ENCODE results near the gene DOCK1.
"Not testable (repeated sequence)": the region's sequence is repeated elsewhere in the genome, so short reads cannot be mapped to it uniquely, and the experiment has no call there.

DOCK1 gene

GRCh38 chr10:126903656-126904360 lies 1.4 kb upstream of the DOCK1 start:
- no peak for DNase-seq

DNA sequence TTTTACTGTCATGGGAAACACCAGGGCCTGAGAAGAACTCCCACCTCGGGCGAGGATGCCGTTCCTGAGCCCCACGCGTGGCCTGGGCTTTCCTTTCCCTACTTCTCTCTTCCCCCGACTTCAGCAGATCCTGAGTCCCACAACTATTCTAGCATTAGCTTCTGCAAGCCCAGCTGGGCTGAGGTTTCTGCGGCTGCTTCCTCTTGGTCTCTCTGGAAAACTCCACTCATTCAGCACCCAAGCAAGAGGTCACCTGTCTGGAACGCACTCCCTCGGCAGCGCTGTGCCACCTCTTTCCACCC lies 761 bp upstream of the DOCK1 start:
- DNase-seq, result no peak

DNA sequence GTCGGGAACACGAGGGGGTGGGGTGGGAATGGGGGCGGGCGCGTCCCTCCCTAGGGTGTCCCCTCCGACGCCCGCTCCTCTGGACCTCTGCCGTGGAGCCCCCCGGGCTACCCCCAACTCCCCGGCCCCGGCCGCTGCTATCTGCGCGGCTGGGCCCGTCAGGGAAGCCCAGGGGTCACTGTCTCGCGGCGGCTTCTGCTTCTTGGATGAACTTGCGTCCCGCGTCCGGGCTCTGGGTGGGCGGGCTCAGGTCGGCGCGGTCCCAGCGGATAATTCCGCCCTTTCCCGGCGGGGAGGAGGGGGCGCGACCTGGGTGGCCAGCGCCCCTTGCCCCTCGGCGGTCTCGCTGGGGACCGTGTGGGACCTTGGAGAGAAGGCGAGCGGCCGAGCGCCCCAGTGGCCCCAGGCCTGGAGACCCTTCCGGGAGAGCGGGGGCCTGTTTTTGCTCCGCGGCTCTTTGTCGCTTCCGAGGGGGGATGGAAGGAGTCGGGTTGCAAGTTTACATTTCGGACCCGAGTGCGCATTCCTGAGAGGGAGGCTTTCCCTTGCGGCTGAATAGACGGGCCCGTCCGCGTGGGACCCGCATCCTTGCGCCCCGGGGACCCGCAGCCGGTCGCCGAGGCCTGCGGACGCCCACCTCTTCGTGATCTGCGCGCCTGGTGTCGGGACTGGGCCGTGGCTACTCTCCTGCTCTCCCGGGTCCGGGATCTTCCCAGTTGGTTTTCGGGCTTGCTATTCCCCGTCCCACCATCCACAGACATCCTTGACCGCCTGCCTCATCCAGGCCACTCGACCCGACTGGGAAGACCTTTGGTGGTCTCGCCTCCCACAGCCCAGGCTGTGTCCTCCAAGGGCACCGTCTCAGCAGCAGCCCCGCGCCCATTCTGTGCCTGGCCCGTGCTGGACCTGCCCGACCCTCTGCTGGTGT lies 812 bp downstream of the DOCK1 start:
- DNase-seq, result no peak

GRCh38 chr10:126906704-126907422 lies 1.6 kb downstream of the DOCK1 start:
- no peak for DNase-seq

DNA sequence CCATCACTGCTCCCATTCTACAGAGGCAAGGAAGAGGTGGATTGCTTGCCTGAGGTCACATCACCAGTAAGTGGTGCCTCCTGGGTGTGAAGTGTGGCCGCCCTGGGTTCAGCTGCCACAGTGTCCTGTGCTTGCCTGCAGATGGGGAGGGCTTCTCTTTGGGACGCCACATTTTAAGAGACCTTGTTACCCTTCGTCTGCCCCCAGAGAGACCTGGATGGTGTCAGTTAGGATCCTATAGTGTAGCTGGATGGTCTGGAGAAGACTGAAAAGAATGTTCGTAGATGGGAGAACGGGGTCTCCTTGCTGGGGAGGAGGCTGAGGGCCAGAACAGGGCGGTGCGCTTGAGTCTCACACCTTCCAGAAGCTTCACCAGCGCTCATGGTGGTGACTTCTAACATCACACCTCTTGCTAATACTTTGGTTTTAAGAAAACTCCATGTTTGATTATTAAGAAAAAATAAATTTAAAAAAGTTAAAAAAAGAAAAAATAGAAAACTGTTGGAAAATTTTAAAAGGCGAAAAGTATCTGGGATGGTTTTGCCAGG lies 2.3 kb downstream of the DOCK1 start:
- DNase-seq, result no peak

- no peak for DNase-seq
Observed at GRCh38 chr10:126908225-126908624, 3.0 kb downstream of the DOCK1 start.

GRCh38 chr10:126908729-126909128 lies 3.5 kb downstream of the DOCK1 start:
- DNase-seq, result no peak

DNA sequence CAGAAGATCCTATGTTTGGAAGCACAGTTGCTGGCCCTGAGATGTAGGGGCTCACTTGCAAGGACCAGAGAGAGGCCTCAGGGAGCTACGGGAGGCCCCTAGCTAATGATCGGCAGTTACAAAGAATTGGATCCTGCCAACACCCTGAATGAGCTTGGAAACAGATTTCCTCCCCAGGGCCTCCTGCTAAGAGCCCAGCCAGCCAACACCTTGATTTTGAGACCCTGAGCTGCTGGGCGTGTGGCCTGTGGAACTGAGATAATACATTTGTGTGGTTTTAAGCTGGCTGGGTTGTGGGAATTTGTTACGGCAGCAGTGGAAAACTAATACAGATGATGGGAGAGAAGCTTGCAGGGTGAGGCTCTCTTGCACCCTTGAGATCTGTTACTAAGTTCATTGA lies 3.9 kb downstream of the DOCK1 start:
- no peak for DNase-seq

DNA sequence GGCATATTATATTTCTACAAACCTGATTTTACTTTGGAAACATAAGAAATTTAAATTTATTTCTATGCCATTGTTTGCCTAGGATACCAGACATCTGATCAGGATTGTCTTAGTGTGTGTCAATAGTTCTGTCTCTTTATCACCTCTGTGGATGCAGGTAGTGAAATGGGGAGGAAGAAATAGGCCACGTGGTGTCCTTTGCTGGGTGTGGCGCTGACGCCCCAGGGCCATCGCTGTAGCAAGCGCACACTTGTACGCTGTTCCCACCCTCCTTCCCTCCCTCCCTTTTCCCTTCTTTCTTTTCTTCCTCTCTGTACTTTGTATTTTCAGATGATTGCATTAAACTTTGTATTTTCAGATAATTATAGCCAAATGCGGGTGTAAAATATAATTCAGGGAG lies 5.0 kb downstream of the DOCK1 start:
- DNase-seq, result no peak

DNA sequence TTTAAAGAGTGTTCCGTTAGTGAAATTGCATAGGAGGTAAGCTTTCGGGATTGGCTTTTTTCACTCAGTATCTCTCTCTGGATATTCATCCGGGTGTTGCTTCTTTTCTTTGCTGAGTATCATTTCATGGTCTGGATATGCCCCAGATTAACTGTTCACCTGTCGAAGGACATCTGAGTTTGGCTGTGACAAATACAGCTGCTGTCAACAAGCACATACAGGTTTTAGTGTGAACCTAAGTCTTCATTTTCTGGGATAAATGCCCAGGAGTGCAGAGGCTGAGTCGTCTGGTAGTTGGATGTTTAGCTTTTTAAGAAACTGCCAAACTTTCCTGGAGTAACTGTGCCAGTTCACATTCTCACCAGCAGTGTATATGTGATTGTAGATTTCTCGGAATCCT lies 5.6 kb downstream of the DOCK1 start:
- no peak for DNase-seq

DNA sequence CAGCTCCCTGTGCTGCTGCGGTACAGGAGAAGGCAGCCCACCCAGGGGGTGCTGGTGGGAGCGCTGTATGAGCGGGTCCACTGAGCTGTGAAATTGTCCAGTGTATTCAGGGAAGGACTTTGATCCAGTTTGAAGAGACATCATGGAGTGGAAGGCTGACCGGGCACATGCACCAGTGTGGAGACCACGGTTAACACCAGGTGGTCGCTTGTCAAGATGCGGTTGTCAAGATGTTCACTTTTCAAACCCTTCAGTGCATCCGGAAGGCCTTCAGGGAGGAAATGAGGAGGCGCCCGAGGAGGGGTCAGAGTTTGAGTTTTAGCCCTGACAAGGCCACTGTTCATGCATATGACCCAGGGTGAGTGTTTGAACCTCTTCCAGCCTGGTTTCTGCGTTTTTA lies 6.1 kb downstream of the DOCK1 start:
- DNase-seq, result no peak

DNA sequence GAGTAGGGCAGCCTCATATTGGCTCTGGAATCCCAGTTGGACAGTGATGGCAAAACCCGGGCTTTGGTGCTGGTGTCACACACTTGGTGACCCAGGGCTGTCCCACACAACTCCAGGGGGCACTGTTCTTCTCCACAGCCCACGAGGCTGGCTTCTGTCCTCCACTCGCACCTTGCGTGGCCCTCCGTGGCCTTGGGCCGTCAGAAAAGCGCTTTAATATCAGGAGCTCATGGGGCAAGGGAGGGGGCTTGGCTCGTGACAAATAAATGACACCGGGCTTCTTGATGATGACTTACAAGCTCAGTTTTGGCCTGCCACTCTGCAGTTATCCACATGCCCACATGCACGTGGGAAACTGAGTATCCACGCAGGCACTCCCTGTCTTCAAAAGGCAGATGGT lies 8.1 kb downstream of the DOCK1 start:
- DNase-seq, result no peak

GRCh38 chr10:126914561-126914960 lies 9.3 kb downstream of the DOCK1 start:
- DNase-seq, result no peak

- DNase-seq, result not testable (repeated sequence)
Observed at GRCh38 chr10:126916952-126917351, 11.7 kb downstream of the DOCK1 start.

DNA sequence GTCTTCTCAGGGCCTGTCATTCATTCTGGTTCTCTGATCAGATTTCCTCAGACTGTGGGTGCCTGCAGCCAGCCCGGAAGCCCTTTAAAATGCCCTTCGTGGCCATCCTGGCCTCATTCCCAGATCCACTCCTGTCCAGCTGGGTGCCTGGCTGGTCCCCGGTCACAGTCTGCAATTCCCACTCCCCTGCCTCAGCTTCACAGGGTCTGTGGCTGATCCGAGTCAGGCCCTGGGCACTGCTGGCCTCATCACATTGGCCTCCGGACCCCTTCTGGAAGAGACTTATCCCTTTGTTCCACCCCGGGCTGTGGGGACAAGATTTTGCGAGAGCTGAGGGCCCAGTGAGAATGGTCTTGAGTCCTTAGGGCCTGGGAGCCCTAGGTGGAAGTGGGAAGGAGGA lies 12.1 kb downstream of the DOCK1 start:
- no peak for DNase-seq

DNA sequence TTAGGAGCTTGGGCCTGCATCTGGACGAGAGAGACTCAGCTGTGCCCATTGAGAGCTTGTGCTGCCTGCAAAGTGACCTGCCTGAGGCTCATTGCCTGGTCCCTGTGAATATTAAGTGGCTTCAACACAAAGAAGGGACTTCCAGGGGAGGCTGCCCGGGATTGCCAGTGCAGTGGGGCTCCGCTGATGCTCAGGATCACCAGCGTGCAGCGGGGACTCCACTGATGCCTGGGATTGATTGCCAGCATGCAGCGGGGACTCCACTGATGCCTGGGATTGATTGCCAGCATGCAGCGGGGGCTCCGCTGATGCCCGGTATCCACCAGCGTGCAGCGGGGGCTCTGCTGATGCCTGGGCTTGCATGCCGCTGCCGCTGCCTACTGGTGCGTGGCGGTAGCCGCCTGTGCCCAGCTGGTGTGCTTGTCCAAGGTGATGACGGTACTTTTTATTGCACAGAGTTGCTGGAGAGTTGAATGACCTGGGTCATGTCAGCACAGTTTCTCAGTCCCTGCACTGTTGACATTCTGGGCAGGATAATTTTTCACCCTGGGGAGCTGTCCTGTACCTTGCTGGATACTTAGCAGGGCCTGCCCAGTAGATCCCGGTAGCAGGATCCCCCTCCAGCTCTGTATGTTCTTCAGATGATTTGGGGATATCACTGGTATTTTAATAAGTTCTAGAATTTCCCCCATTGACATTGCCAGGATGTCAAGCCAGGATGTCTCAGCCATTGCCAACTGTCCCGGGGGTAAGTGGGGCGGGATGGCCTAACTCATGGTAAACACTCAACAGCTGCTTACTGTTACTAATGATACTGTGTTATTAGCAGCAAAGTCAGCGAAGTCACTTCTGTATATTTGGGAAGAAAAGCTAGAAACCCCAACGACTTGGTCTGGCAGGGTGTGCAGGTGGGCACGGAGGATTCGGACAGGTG lies 13.0 kb downstream of the DOCK1 start:
- no peak for DNase-seq

DNA sequence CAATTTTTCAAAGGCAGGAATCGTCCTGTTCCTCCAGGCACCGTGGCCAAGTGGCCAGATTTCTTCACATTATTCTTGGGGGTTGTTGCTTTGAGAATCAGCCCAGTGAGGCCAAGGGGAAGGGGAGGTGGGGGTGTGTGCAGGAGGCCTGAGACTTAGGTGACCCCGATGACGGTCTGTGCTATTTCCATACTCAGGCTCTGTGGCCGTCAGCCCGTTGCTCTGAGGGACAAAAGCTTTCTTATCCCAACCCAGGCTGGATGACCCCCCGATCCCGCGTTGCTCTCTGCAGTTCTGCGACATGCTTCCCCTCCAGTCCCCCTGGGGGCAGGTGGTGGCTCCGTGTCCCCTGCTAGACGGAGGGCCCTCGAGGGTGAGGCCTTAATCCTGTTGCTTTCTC lies 14.2 kb downstream of the DOCK1 start:
- no peak for DNase-seq

- DNase-seq, result no peak
Observed at GRCh38 chr10:126921162-126921561, 15.9 kb downstream of the DOCK1 start.

- DNase-seq, result no peak
Observed at GRCh38 chr10:126921974-126922525, 16.8 kb downstream of the DOCK1 start.

DNA sequence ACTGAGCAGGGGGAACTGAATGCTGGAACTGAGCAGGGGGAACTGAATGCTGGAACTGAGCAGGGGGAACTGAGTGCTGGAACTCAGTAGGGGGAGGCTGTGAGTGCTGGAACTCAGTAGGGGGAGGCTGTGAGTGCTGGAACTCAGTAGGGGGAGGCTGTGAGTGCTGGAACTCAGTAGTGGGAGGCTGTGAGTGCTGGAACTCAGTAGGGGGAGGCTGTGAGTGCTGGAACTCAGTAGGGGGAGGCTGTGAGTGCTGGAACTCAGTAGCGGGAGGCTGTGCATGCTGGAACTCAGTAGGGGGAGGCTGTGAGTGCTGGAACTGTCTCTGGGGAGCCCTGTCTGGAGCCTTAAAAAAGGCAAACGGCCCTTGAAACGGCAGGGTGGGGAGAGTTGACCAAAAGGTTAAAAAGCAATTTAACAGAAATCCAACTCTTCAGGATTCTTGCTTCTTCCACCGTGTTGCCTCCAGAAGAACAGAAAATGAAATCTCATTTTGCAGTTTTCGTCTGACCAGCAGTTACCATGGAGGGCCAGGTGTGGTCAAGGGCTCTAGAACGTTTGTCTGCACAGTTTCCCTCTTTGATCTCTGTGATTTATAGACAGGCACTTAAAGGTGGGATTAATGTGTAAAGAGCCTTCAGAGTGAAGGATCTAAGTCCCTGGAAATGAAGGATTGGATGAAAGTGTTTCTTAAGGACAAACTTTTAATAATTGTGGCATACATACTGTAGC lies 19.1 kb downstream of the DOCK1 start:
- no peak for DNase-seq

DNA sequence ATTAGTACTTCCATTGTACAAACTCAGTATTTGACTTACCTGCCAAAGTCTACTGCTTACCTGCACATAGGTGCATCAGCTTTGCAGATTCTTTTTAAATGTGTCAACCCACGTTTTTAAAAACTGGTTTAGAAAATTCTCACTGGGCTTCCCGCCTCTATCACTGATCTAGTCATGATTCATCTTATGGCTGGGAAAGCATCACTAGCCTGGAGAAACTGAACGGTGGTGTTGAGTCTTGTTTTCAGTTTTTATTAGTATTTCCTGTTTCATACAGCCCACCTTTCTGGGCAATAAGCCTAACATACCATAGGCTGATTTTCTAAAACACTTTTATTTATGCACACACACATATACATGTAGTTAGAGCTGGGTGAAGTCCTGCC lies 19.7 kb downstream of the DOCK1 start:
- no peak for DNase-seq

Data from activated CD4-positive, CD25-positive, alpha-beta regulatory T cell treated with anti-CD3 and anti-CD28 coated beads, Interleukin-2, amount 50 U/mL, for 72 hours (primary cell).